A549 (cell line): Measurements from ENCODE around the gene ARHGAP26. TPM values are rescaled to one million over a fixed set of nuclear protein-coding genes. Genes with fewer than 3 reads are reported as not detected.

Experiments used
- ATAC-seq, 2 experiments: fragments of 200-7000 bp in 1 of 2; fragments of >200 bp in 1 of 2; cut with Nextera tagmentation in 1 of 2; cut with Tn5 transposase in 1 of 2; 3 replicates each; pipeline versions ENCODE4 v1.8.0 to v1.9.1; 2018 to 2020; ENCODE audit warnings: mild to moderate bottlenecking in 1 of 2, moderate library complexity in 1 of 2
- CTCF ChIA-PET: fragments of 300-600 bp; sonication (Branson Sonifier 250); formaldehyde crosslinking; extraction: SDS; loops from one replicate; lab custom pipeline; 2021; ENCODE audit warnings: antibody characterized with exemption, inconsistent platforms; lab: Yijun Ruan, JAX
- POLR2A ChIA-PET: fragments of 350-600 bp; formaldehyde crosslinking; extraction: SDS; loops from one replicate; lab custom pipeline; 2021; ENCODE audit warnings: antibody characterized with exemption, inconsistent platforms; lab: Yijun Ruan, JAX
- DNase-seq, 2 experiments: peaks; one replicate each; pipeline versions ENCODE4 v3.0.0 to v3.0.0-alpha.2; 2011 to 2016; ENCODE audit warnings: low read depth in 1 of 2, low spot score in 1 of 2
- FAIRE-seq: peaks from 2 replicates; lab custom pipeline; 2011; peaks lifted over from hg19 to GRCh38; lab: Jason Lieb, UNC
- H3K27ac ChIP-seq, 2 experiments: fragments of >200 bp; sonication (Bioruptor Twin); formaldehyde crosslinking; 3 replicates each; pipeline ENCODE4 v1.5.1; 2016 to 2017
- H3K4me1 ChIP-seq: fragments of >200 bp; sonication (Bioruptor Twin); formaldehyde crosslinking; 3 replicates; pipeline ENCODE4 v1.6.1; 2016
- H3K4me2 ChIP-seq: fragments of >200 bp; sonication (Bioruptor Twin); formaldehyde crosslinking; 3 replicates; pipeline ENCODE4 v1.6.1; 2016
- H3K4me3 ChIP-seq: fragments of >200 bp; sonication (Bioruptor Twin); formaldehyde crosslinking; 3 replicates; pipeline ENCODE4 v1.5.1; 2016
- H3K9me3 ChIP-seq: fragments of >200 bp; sonication (Bioruptor Twin); formaldehyde crosslinking; 3 replicates; pipeline ENCODE4 v1.6.1; 2016
- BHLHE40 ChIP-seq: IDR thresholded peaks from 2 replicates; pipeline ENCODE4 v1.6.1; 2012; ENCODE audit warnings: low read depth, low read length, inconsistent platforms
- CBX2 ChIP-seq: fragments of 200-600 bp; sonication (generic); IDR thresholded peaks from 2 replicates; pipeline ENCODE4 v1.6.1; 2016; ENCODE audit warnings: low read depth, mild to moderate bottlenecking, borderline replicate concordance
- GATA3 ChIP-seq: IDR thresholded peaks from 2 replicates; pipeline ENCODE4 v1.6.1; 2012; ENCODE audit warnings: borderline replicate concordance
- HEYL ChIP-seq: fragments of 250-450 bp; sonication (Bioruptor Pico); IDR thresholded peaks from 2 replicates; pipeline ENCODE4 v1.8.0; 2021; ENCODE audit warnings: mild to moderate bottlenecking, moderate library complexity
- HOXA7 ChIP-seq: fragments of 250-450 bp; sonication (Bioruptor Pico); IDR thresholded peaks from 2 replicates; pipeline ENCODE4 v1.5.0; 2020; ENCODE audit warnings: mild to moderate bottlenecking, moderate library complexity
- JUN ChIP-seq, 2 experiments: fragments of >200 bp; sonication (Bioruptor Twin); formaldehyde crosslinking; IDR thresholded peaks; 2 replicates in 1 of 2; 3 replicates in 1 of 2; pipeline ENCODE4 v1.6.1; 2016 to 2017
- KDM5A ChIP-seq: fragments of 200-600 bp; sonication (generic); IDR thresholded peaks from 2 replicates; pipeline ENCODE4 v1.6.1; 2016; ENCODE audit warnings: antibody characterized with exemption, mild to moderate bottlenecking
- MYC ChIP-seq: IDR thresholded peaks from 2 replicates; pipeline ENCODE4 v1.6.1; 2012; ENCODE audit warnings: mild to moderate bottlenecking, inconsistent platforms, low read length, improper control_type of control experiment, borderline replicate concordance
- NFE2L2 ChIP-seq: fragments of 150-350 bp; conservative IDR thresholded peaks from 2 replicates; pipeline ENCODE4 v1.6.1; 2014; ENCODE audit warnings: low read length
- NPAS2 ChIP-seq: fragments of 250-450 bp; sonication (Bioruptor Pico); IDR thresholded peaks from 2 replicates; pipeline ENCODE4 v1.8.0; 2022; ENCODE audit warnings: mild to moderate bottlenecking, moderate library complexity, borderline replicate concordance
- RAD21 ChIP-seq, 2 experiments: fragments of >200 bp in 1 of 2; sonication (Bioruptor Twin) in 1 of 2; formaldehyde crosslinking in 1 of 2; IDR thresholded peaks in 1 of 2; conservative IDR thresholded peaks in 1 of 2; 2 replicates in 1 of 2; 3 replicates in 1 of 2; pipeline ENCODE4 v1.6.1; 2012 to 2018; ENCODE audit warnings: inconsistent platforms in 1 of 2
- RFX5 ChIP-seq: fragments of 450-650 bp; IDR thresholded peaks from 2 replicates; pipeline ENCODE4 v1.7.1; 2014; ENCODE audit warnings: antibody characterized with exemption, mild to moderate bottlenecking, moderate library complexity
- SMC3 ChIP-seq: fragments of >200 bp; sonication (Bioruptor Twin); formaldehyde crosslinking; IDR thresholded peaks from 3 replicates; pipeline ENCODE4 v1.6.1; 2018; ENCODE audit warnings: inconsistent platforms
- TP53 ChIP-seq: fragments of 250-450 bp; sonication (Bioruptor Pico); IDR thresholded peaks from 2 replicates; pipeline ENCODE4 v1.5.0; 2021; ENCODE audit warnings: mild to moderate bottlenecking, moderate library complexity
- ZSCAN20 ChIP-seq: fragments of 250-450 bp; sonication (Bioruptor Pico); IDR thresholded peaks from 2 replicates; pipeline ENCODE4 v1.8.0; 2022; ENCODE audit warnings: mild to moderate bottlenecking, moderate library complexity
- WGBS: methylation state at CpG from one replicate; pipeline ENCODE4 v1.1.6; 2017; ENCODE audit errors: missing lambda C conversion rate; 5-methylcytosine and 5-hydroxymethylcytosine counted together
- polyA plus RNA-seq, 4 experiments: library from polyadenylated mRNA; depleted of rRNA in 3 of 4; stranded (reverse); fragments of >200 nt; fragmentation: RNase III in 1 of 4; extraction: RNeasy Plus Mini Kit Qiagen cat#74134 plus additional on column Dnase treatment in 1 of 4; gene quantifications; 2 replicates in 3 of 4; 3 replicates in 1 of 4; pipeline ENCODE4 v1.2.3, GENCODE V29; 2011 to 2017
- TF ChIP-seq, protein P1 (sequence below): fragments of 250-450 bp; sonication (Bioruptor Pico); IDR thresholded peaks from 2 replicates; pipeline ENCODE4 v1.5.0; 2021; ENCODE audit warnings: mild to moderate bottlenecking, moderate library complexity, borderline replicate concordance
- TF ChIP-seq, protein P2 (sequence below): fragments of >200 bp; sonication (Bioruptor Twin); formaldehyde crosslinking; IDR thresholded peaks from 3 replicates; pipeline ENCODE4 v1.5.1; 2016
- TF ChIP-seq, protein P3 (sequence below): IDR thresholded peaks from 2 replicates; pipeline ENCODE4 v1.6.1; 2012; ENCODE audit warnings: low read depth, borderline replicate concordance
- TF ChIP-seq, protein P4 (sequence below): IDR thresholded peaks from 2 replicates; pipeline ENCODE4 v1.6.1; 2012

ARHGAP26 gene
- polyA plus RNA-seq, 2 of the 4 experiments (the other 2 are of a cell fraction), result 6.6 to 19.1 TPM

DNA sequence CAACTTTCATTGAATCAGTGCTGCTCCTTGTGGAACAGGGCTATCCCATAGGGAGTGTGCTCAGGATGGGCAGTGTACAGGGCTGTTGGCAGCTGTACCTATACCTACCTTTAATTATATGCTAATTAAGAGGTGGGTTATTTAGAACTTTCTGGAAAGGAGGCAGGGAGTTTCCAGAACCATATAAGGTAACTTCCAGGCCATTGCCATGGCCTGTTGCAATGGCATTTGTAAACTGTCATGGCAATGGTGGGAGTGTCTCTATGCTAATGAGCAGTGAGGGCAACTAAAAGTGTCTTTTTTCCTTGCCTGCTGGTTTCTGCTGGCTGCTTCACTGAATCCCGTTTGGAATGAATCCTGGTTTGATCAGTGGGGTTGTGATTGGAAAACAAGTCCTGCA, 2.3 kb upstream of the ARHGAP26 start (continued):
- TF ChIP-seq CBX2 (no peak), HEYL (CRISPR knock-in tag) (no peak)

DNA sequence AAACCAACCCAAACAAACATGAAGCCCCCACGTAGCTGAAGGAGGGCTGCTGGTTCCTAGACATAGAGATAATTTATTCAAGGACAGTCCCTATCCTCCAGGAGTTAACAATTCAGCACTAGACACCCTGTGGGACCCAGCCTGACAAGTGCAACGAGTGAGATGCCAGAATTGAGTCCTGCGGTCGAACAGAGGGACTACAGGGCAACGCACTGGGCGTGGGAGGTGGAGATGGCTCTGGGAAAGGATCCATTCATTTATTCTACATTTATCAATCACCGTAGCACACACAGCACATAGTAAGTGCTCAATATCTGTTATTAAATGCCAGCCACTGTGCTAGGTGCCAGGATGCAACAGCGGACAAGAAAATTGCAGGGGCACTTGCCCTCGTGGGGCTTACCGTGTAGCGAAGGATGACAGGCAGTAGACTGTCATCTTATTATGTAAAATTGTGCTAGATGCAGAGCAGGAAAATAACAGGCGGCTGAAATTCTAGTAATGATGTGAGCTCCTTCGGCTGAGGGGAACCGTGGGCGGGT, 855 bp upstream of the ARHGAP26 start:
- Histone ChIP-seq H3K9me3 (no peaks in the 10 kb centered on the region), H3K4me3 (peak overlapping the region; percentile 74), H3K4me1 (peaks cover 21% of the 10 kb centered on the region; the same call in 2 of the 3 replicates), H3K4me2 (peak overlapping the region; percentile 93), H3K27ac (peak overlapping the region; percentile 69 to 77; a peak in 4 of 6 replicates)
- no peak for TF ChIP-seq NFE2L2
- no peak for TF ChIP-seq RFX5
- TF ChIP-seq MYC, result no peak
- TF ChIP-seq, protein P1, sequence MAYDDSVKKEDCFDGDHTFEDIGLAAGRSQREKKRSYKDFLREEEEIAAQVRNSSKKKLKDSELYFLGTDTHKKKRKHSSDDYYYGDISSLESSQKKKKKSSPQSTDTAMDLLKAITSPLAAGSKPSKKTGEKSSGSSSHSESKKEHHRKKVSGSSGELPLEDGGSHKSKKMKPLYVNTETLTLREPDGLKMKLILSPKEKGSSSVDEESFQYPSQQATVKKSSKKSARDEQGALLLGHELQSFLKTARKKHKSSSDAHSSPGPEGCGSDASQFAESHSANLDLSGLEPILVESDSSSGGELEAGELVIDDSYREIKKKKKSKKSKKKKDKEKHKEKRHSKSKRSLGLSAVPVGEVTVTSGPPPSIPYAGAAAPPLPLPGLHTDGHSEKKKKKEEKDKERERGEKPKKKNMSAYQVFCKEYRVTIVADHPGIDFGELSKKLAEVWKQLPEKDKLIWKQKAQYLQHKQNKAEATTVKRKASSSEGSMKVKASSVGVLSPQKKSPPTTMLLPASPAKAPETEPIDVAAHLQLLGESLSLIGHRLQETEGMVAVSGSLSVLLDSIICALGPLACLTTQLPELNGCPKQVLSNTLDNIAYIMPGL (CRISPR knock-in tag), result no peak
- no peak for TF ChIP-seq BHLHE40
- TF ChIP-seq, protein P2, sequence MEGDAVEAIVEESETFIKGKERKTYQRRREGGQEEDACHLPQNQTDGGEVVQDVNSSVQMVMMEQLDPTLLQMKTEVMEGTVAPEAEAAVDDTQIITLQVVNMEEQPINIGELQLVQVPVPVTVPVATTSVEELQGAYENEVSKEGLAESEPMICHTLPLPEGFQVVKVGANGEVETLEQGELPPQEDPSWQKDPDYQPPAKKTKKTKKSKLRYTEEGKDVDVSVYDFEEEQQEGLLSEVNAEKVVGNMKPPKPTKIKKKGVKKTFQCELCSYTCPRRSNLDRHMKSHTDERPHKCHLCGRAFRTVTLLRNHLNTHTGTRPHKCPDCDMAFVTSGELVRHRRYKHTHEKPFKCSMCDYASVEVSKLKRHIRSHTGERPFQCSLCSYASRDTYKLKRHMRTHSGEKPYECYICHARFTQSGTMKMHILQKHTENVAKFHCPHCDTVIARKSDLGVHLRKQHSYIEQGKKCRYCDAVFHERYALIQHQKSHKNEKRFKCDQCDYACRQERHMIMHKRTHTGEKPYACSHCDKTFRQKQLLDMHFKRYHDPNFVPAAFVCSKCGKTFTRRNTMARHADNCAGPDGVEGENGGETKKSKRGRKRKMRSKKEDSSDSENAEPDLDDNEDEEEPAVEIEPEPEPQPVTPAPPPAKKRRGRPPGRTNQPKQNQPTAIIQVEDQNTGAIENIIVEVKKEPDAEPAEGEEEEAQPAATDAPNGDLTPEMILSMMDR, result no peak
- TF ChIP-seq JUN (IDR thresholded peaks at IDR 0.05), result 0 out of 5 replicates have a peak, but pooled peaks of 1 of the 2 experiments have one; percentile 10
- ChIA-PET CTCF (interaction anchor here (0.7 to 13.5 kb wide), 16 partner anchors 14 to 119 kb away, joined by 3 to 156 read pairs (median 4); no protein-coding TSS in a partner anchor), POLR2A (interaction anchor here (0.5 kb wide), 1 partner anchor 81 kb away, joined by 5 read pairs; no protein-coding TSS in a partner anchor)
- WGBS, result 26% methylated on average over 15 of the region's 15 CpGs
- no peak for DNase-seq
- peak; percentile 5 to 17; a peak in 4 of 6 replicates for ATAC-seq
- no peak for FAIRE-seq

DNA sequence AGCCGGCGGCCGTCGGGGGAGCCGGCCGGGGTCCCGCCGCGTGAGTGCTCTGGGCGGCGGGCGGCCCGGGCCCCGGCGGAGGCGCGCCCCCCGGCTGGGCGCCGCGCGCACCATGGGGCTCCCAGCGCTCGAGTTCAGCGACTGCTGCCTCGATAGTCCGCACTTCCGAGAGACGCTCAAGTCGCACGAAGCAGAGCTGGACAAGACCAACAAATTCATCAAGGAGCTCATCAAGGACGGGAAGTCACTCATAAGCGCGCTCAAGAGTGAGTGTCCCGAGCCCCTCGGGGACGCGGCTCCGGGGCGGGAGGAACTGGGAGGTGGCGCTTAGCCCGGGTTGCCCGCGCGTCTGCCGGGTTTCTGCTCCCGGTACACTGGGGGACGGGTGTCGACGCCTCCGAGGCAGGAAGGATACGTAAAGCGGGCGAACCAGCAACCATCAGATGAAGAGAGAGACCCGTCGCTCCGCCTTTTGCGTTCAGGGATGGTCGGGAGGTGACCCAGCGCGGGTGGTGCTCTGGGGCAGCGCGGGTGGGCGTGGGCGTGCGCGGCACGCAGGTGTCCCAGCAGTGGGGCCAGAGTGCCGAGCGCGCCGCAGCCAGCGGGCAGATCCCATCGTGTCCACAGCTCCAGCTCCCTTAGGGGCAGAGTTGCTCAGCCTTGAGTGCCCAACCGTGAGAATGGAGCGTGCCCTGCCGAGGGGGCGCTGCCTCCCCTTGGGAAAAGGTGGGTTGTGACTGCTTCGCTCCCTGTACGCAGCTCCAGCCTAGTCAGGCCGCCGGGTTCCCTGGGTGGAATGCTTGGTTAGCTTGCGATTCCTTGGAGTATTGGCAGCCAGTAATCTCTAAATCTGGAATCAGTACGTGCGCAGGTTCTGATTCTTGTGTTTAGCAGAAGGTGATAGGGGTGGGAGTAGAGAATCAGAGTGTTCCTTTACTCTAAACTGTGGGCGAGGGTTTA, 753 bp downstream of the ARHGAP26 start:
- POLR2A ChIA-PET, result interaction anchor here (0.6 to 2.9 kb wide), 9 partner anchors 9 to 103 kb away, joined by 3 to 11 read pairs (median 4); no protein-coding TSS in a partner anchor
- FAIRE-seq, result no peak
- CTCF ChIA-PET, result interaction anchor here (0.5 to 13.5 kb wide), 42 partner anchors 8 to 269 kb away, joined by 3 to 156 read pairs (median 5); no protein-coding TSS in a partner anchor

More for the DNA sequence above, 753 bp downstream of the ARHGAP26 start:
- Histone ChIP-seq H3K4me2 (peak overlapping the region; percentile 84), H3K9me3 (no peaks in the 10 kb centered on the region), H3K4me3 (peak overlapping the region; percentile 74), H3K4me1 (peaks cover 21% of the 10 kb centered on the region; the same call in 2 of the 3 replicates), H3K27ac (peak overlapping the region; percentile 72 to 86)
- DNase-seq, result peak; percentile 33 to 61
- peak; percentile 46 to 56 for ATAC-seq
- WGBS, result 4% methylated on average over 10 of the region's 86 CpGs
- TF ChIP-seq TP53 (CRISPR knock-in tag) (no peak), KDM5A (no peak), ZSCAN20 (CRISPR knock-in tag) (no peak), HOXA7 (no peak), HEYL (CRISPR knock-in tag) (no peak), SMC3 (peak; percentile 62), GATA3 (no peak), RAD21 (conservative IDR thresholded peaks at IDR 0.05 in 1 of 2, IDR thresholded peaks at IDR 0.05 in 1 of 2) (peak; percentile 50 to 68), NPAS2 (no peak), BHLHE40 (no peak)
- TF ChIP-seq, protein P3, sequence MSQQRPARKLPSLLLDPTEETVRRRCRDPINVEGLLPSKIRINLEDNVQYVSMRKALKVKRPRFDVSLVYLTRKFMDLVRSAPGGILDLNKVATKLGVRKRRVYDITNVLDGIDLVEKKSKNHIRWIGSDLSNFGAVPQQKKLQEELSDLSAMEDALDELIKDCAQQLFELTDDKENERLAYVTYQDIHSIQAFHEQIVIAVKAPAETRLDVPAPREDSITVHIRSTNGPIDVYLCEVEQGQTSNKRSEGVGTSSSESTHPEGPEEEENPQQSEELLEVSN, result no peak
- TF ChIP-seq, protein P2, result peak; percentile 33; the same call in 2 of the 3 replicates
- TF ChIP-seq, protein P4, sequence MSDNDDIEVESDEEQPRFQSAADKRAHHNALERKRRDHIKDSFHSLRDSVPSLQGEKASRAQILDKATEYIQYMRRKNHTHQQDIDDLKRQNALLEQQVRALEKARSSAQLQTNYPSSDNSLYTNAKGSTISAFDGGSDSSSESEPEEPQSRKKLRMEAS, result peak; percentile 34; the same call in 1 of the 2 replicates
